Left cardiac atrium (tissue), 4 donors: ENCODE results near the gene TMPRSS6. TPM values are rescaled to one million over a fixed set of nuclear protein-coding genes. Genes with fewer than 3 reads are reported as not detected.

ENCODE experiments used
- ATAC-seq, 2 donors: fragments of 200-7000 bp; cut with Tn5 transposase; one replicate each; pipeline ENCODE4 v1.9.1; 2020; ENCODE audit warnings: mild to moderate bottlenecking in 2 of 2, moderate library complexity in 2 of 2
- DNase-seq: peaks from one replicate; pipeline ENCODE4 v3.0.0-alpha.2; 2020
- intact Hi-C, 2 donors: fragments of 100-400 bp; cut with DNase I; formaldehyde crosslinking; loops; one replicate each; pipeline versions ENCODE4 v1.14.1 to v1.15.1; 2022 to 2023
- total RNA-seq, 2 donors: library from RNA; stranded (reverse); fragmentation: NEBNext Ultra II Directional; extraction: Animal tissue kit (Norgen Biotek cat#: 25700); gene quantifications; one replicate each; pipeline ENCODE4 v1.2.1, GENCODE V29; 2021
- donor health status: DM: no; HTN: yes; CAD: no.
- donor health status: DM: no; HTN: yes; CAD: no; lungs with severe emphysema.
- donor health status: DM: yes; HTN: yes; CAD: no.
- donor health status: Dilated cardiomyopathy.

Gene TMPRSS6
- total RNA-seq, 2 donors from 2014 or later: not detected

DNA sequence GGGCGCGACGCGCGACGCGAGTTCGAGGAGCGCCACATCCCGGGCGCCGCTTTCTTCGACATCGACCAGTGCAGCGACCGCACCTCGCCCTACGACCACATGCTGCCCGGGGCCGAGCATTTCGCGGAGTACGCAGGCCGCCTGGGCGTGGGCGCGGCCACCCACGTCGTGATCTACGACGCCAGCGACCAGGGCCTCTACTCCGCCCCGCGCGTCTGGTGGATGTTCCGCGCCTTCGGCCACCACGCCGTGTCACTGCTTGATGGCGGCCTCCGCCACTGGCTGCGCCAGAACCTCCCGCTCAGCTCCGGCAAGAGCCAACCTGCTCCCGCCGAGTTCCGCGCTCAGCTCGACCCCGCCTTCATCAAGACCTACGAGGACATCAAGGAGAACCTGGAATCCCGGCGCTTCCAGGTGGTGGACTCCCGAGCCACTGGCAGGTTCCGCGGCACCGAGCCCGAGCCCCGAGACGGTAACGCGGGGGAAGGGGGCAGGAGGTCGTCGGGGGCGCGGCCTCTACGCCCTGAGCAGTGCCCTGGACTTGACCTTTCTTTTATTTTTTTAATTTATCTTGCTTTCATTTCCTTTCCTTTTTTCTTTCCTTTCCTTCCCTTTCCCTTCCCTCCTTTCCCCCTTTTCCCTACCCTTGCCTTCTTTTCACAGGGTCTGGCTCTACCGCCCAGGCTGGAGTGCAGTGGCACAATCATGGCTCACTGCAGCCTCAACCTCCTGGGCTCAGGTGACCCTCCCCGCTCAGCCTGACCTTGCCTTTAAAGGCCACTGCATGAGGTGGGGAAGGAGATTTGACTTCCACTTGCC lies 85.0 kb downstream of the TMPRSS6 start:
- intact Hi-C loops: no loop called here
- DNase-seq: no peak
- ATAC-seq: no peak

DNA sequence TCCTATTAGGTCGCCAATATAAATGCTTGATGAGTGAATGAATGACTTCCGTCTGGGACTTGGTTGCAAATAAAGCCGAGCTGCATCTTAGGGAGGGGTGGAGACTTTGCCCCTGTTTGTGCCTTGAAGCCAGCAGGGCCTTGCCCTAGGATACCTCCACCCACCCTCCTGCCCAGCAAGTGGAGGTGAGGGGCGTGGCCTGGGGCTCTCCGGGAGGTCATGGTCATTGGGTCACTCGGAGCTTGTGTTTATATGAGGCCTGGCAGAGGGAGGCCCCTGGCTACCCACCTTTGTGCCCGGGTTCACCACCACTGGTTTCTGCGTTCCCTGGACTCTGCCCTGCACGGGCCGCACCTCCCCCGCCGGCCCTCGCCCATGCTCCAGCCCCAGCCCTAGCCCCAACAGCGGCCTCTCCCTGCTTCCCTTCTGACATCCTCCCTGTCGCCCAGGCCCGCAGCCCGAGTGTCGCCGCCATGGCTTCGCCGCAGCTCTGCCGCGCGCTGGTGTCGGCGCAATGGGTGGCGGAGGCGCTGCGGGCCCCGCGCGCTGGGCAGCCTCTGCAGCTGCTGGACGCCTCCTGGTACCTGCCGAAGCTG lies 85.7 kb downstream of the TMPRSS6 start:
- DNase-seq: no peak
- intact Hi-C loops: no loop called here

DNA sequence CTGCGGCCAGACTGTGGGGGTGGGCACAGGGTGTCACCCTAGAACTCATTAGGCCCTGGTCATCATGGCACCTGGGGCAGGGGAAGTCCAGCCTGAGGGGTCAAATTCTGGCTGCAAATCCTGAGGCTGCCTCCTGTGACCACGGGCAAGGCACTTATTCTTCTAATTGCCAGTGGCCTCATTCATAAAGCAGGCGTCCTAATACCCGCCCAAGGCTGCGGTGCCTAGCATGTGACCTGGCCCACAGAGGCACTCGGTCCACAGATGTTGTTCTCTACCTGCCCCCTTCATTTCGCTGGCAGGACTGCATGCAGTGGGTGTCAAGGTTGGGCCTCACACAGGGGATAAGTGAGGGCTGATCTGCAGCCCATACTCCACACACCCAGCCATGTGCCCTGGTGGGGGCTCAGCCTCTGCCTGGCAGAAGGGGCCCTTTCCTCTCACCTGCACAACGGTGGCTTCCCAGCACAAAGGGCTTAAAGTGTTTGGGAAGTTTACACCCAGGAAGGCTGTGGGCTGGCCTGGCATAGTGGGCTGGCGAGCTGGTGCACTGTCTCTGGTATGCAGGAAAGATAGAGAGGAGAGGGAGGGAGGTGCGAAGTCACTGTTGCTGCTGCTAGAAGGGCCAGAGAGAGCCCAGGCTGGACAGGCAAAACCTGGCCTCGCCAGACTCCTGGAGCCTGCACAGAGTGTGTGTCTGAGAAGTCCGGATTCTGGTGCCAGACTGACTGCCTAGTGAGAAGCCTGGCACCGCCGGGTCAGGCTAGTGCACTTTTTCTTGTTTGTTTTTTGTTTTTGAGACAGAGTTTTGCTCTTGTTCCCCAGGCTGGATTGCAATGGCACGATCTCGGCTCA lies 86.8 kb downstream of the TMPRSS6 start:
- intact Hi-C loops: no loop called here
- ATAC-seq (peak; percentile 3 to 9), DNase-seq (no peak)

More for the DNA sequence above, 85.7 kb downstream of the TMPRSS6 start:
- no peak for ATAC-seq

DNA sequence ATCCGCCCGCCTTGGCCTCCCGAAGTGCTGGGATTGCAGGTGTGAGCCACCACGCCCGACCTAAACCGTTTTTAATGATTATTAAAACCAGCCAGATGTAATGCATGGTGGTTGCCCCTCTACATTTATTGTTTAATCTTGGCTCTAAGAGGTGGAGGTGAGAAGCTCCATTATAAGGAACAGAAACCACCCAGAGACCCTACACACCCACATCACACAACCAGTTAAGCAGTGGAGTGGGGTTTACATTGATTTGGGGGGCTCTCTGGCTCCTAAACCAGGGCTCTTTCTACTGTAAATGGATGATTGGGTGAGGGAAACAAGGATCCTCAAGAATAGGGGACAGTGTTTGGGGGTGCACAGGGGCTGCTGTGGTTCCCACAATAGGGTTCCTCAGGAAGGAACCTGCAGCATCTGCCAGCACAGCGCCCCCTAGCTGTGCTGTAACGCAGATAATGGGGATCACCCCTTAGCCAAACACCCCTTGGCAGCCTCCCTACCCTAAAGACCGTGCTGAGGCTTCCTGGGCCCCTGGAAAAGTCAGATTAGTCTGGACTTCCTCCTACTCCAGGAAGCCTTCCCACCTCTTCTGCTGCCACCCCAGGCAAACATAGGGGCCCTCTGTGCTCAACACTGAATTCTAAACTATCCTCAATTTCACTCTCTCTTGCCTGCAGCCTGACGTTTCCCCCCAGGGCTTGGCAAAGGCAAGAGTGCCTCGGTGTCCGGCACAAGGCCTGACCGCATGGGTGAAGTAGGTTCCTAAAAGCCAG lies 87.6 kb downstream of the TMPRSS6 start:
- ATAC-seq (no peak), DNase-seq (peak; percentile 58)
- intact Hi-C loops: no loop called here

DNA sequence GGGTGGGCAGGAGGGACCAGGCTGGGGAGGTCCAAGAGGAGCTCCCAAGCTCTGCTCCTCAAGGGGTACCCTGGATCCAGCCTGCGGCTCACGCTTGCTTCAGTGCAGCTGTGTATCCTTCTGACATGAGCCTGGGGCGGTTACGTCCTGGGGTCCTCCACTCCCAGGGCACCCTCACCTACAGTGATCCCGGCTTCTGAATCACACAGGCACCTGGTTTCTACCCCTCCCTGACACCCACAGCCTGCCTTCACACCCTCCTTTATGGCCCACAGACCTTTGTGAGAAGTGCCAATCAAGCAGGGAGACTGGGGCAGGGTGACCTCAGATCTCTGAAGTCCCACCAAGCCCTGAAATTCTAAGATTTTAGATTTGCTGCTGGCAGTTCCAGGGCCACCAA lies 88.5 kb downstream of the TMPRSS6 start:
- intact Hi-C loops: no loop called here
- DNase-seq: no peak
- ATAC-seq: no peak

DNA sequence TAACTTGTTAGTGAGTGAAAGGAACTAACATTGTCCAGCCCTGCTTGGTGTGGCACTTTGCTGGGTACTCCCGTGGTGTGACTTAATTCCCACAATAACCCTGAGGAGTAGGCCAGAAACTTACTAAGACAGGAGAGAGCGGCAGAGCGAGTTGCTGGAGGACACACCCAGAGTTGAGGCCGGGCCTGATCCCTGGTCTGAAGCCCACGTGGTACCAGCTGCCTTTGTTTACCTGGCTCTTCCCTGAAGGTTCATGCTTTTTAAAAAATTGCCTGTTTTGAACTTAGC lies 89.4 kb downstream of the TMPRSS6 start:
- DNase-seq (no peak), ATAC-seq (peak; percentile 14 to 43)
- intact Hi-C loops: no loop called here

DNA sequence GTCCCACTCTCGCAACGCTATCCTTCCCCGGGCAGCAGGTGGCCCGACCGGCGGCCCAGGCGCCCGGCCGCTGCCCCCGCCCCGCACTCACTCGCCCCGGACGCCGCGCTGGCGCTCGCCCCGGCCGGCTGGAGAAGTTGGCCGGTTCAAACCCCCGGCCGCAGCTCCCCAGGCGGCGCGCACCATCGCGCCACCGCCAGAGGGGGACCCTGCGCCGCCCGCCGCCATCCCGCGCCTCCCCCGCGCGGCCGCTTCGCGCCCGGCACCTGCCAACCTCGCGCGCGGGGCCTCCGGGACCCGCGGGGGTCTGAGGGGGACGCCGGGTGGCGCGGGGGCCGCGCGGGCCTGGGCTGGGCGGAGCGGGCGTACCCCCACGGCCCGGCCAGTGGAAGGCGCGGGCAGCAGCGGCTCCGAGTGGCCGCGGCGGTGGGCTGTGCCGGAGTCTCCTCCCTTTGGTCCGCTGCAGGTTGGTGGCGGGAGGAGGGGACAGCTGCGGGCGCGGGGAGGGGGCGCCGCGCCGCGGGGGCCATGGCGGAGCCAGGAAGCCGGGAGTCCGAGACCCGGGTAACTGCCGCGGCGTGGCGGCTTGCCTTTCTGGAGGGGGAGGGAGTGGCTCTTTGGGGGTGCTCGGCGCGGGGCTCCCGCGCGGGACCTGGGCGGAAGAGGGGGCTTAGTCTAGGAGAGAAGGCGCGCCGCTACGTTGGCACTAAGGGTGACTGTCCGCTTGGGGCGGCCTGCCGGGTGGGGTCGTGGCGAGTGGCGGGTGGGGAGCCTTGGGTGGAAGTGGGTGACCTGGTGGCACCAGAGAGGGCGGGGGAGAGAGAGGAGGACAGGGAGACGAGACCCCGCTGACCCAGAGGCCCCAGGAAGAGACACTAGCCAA lies 90.0 kb downstream of the TMPRSS6 start, which contains the start of the genes MPST and TST:
Gene MPST, plus strand, starts transcription at position 434 of the 883 bp plus-strand sequence. Its CDS starts 95 bp downstream, at position 529.
Gene TST, minus strand, starts transcription at position 139 of the 883 bp plus-strand sequence. CDS start 715 bp downstream, outside the sequence.
- peak; percentile 82 for DNase-seq
- intact Hi-C loops: no loop called here
- ATAC-seq: peak; percentile 84 to 90

DNA sequence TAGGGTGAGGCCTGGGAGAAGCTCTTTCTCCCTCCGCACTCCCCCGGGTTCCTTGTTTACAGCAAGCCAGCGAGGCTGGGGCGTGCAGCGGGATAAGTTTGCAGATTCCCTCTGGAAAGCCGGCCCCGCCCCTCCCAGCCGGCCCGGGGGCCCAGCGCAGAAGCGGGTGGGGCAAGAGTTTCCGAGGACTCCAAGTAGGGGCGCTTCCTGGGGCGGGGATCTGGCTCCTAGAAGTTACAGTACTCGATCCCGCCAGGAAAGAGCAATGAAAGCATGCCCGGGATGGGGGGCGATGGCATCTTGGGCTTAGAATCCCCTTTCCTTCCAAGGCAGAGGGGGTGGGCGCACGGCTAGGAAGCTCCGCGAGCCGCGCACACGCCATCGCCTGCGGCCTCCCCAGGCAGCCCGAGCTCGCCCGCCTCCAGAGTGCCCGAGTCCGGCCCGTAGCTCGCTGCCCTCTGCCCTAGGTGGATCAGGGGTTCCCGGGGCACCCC lies 90.7 kb downstream of the TMPRSS6 start:
- peak; percentile 43 to 63 for ATAC-seq
- intact Hi-C loops: no loop called here
- peak; percentile 76 for DNase-seq

DNA sequence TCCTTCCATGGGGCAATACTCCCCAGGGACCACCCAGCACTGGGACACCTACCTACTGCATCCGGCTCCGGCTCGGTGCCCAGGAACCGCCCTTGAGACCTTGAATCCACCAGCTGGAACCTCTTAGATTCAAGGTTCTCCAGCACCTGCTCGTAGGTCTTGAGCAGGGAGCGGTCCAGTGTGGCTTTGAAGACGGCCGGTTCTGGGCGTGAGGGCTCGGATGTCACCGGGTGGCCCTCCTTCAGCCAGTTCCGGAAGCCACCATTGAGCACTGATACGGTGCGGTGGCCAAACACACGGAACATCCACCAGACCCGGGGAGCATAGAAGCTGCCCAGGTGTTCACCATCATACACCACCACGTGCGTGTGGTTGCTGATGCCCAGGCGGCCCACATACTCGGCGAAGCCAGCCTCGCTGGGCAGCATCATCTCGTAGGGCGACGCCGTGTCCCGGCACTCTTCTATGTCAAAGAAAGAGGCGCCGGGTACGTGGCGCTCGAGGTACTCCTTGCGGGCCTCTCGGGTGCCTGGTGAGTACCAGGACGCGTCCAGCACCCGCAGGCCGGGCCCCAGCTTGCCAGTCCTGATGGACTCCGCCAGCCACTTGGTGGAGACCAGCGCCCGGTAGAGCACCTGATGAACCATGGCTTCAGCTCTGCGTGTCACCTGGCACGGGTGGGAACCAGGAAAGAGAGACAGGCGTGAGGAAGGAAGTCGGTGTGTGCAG lies 91.3 kb downstream of the TMPRSS6 start:
- intact Hi-C loops: no loop called here
- DNase-seq: no peak
- no peak for ATAC-seq

DNA sequence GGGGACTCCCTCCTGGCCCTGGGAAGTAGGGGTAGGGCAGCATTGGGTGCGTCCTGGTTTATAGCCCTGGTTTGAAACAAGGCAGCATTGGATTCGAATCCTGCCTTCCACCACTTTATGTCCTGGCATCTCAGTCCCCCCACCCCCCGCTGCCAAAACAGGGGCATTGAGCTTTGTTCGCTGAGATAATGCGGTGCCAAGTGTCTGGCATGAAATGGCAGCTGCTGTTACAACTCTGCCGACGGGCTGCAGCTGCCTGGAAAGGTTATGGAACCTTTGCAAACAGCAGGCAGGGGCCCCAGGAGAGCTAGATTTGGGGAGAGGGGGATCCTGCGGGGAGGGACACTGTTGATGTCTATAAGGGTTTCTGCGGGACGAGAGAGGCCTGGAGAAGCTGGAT lies 92.2 kb downstream of the TMPRSS6 start:
- intact Hi-C loops: no loop called here
- ATAC-seq: no peak
- no peak for DNase-seq

DNA sequence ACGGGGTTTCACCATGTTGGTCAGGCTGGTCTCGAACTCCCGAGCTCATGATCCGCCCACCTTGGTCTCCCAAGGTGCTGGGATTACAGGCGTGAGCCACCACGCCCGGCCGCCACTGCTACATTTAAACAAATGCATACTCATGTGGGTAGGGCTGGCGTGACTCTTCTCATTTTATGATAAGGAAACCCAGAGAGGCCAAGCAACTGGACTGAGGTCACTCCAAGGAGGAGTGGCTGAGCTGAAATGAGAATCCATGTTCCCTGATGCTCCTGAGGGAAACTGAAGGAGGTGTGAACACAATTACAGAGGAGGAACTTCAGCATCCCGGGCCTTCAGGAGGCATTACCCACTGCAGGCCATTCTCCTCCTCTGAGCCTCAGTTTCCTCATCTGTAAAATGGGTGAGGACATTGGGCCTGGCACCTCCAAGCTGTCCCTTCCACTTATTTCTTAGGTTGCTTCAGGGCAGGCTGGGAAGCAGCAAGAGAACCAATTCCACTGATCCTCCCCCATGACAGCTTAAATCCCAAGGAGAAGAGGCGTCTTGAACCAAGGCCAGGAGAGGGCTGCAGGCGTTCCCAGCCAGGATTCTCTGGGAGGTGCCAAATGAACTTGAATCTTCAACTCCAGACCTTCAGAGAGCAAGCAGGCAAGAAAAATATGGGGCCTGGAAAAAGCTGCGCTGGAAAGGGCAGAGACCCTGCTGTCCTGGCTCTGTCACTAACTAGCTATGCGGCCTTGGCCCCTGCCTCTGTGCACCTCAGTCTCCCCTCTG lies 93.2 kb downstream of the TMPRSS6 start:
- ATAC-seq (no peak), DNase-seq (no peak)
- intact Hi-C loops: no loop called here

DNA sequence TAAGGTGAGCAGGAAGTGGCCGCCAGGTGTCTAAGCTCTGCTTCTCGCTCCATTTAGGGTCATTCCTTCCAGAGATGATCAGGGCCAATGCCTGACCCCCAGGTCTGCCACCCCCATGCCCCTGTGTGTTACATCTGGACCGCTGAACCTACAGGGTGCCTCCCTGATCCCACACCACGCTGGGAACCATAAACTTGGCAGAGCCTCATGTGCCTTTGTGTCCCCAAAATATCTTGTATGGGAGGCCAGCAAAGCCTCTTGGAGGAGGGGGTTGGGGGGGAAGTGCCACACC lies 94.0 kb downstream of the TMPRSS6 start:
- intact Hi-C loops: no loop called here
- no peak for DNase-seq
- ATAC-seq: no peak

Other genes with a start within 250 kb of the TMPRSS6 start
- 10 to 100 TPM; 10.9 to 16.6 TPM for gene NCF4, start 248.7 kb downstream of the TMPRSS6 start, total RNA-seq
- gene CSF2RB, start 196.1 kb downstream of the TMPRSS6 start, total RNA-seq: 1 to 10 TPM; 4.7 to 6.0 TPM
- gene TST, start 90.3 kb downstream of the TMPRSS6 start, total RNA-seq: 10 to 100 TPM; 33.3 to 35.5 TPM
- gene MPST, start 90.0 kb downstream of the TMPRSS6 start, total RNA-seq: 10 to 100 TPM; 48.2 to 51.2 TPM
- gene KCTD17, start 58.0 kb downstream of the TMPRSS6 start, total RNA-seq: 10 to 100 TPM; 27.7 to 50.6 TPM
- 1 to 10 TPM in 1 of 2 donors, under 1 TPM in 1; 0.34 to 2.0 TPM for gene IL2RB, start 40.2 kb upstream of the TMPRSS6 start, total RNA-seq
- gene C1QTNF6, start 78.5 kb upstream of the TMPRSS6 start, total RNA-seq: 1 to 10 TPM; 1.8 to 2.9 TPM
- not detected for gene SSTR3, start 102.8 kb upstream of the TMPRSS6 start, total RNA-seq
- 10 to 100 TPM in 1 of 2 donors, 1 to 10 TPM in 1; 6.4 to 12.5 TPM for gene RAC2, start 134.6 kb upstream of the TMPRSS6 start, total RNA-seq
- gene CYTH4, start 172.8 kb upstream of the TMPRSS6 start, total RNA-seq: 10 to 100 TPM; 12.7 to 15.3 TPM